LHCN-M2 (cell line): ENCODE results near the gene PTPRM. TPM values are rescaled to one million over a fixed set of nuclear protein-coding genes. Genes with fewer than 3 reads are reported as not detected.
"Not testable (repeated sequence)": the region's sequence is repeated elsewhere in the genome, so short reads cannot be mapped to it uniquely, and the experiment has no call there.

Experiments
- DNase-seq: peaks from one replicate; pipeline ENCODE4 v3.0.0-alpha.2; 2012; ENCODE audit warnings: low read depth
- total RNA-seq: library from RNA; depleted of rRNA; stranded (reverse); fragments of >200 nt; gene quantifications from 2 replicates; pipeline ENCODE4 v1.2.3, GENCODE V29; 2014

PTPRM gene
- total RNA-seq, 1 experiment from 2014 or later = 28.1 TPM

DNA sequence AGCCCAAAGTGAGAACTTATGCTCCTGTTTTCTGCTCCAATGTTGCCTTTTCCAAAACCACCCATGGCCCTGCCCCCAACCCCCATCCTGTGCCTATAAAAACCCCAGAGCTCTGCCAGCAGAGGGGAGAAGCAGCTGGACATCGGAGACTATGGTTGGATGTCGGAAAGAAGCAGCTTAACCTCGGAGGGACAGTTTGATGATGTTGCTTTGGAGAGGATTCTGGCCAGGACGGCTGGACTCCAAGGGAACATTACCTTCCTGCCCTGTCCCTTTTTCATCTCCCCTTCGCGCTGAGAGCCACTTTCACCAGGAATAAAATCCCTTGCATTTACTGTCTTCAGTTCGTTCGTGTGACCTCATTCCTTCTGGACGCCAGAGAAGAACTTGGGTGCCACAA lies 158.4 kb downstream of the PTPRM start:
- no peak for DNase-seq

DNA sequence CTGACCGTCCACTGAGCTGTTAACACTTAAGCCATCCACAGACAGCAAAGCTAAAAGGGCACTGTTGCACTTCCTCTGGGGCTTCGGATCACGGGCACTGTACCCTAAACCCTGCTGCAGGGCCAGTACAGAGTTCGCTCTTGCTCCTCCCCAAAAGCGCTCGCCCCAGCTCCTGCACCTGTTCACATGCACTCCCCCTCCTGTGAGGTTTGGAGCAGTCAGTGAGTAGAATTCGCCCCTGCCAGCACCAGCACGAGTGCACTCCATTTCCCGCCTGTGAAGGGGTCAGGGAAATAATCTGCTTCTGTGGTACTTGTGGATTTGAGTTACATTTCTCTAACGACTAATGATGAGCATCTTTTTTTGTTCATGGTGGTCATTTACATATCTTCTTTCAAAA lies 158.8 kb downstream of the PTPRM start:
- no peak for DNase-seq

- no peak for DNase-seq
Observed at GRCh38 chr18:7726522-7726921, 159.4 kb downstream of the PTPRM start.

GRCh38 chr18:7727361-7728076 lies 160.4 kb downstream of the PTPRM start:
- no peak for DNase-seq

DNA sequence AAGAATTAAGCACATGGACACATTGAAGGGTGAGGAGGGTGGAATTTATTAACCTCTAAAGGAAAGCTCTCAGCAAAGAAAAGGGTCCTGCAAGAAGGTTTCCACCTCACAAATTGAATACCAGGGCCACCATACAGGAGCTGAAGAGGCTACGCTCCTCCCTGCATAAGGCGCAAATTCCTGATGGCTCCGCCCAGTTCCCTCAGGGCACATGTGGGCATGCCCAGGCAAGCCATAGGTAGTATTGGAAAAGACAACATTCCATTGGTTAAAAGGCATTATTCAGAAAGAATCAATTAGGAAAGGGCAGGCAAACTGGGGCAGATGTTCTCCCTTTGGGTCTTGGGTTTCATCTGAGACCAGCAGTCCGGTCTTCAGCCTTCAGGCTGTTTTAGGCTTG lies 161.2 kb downstream of the PTPRM start:
- DNase-seq = no peak

DNA sequence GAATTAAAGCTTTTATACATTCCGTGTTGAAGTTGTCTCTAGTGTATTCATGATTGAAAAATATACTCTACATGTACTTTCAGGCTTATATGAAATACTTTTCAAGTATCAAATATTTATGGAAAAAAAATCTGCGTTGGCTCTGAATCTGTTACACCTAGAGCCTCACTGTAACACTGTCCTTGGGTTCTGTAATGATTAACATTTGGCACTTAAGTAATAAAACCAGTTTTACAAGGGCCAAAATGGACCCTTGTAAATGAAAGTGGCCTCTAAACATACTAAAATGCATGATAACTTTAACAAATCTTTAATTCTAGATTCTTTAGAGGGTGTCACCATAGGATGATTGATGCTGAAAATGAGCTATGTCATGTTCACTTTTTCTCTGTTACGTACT lies 162.8 kb downstream of the PTPRM start:
- DNase-seq = no peak

DNA sequence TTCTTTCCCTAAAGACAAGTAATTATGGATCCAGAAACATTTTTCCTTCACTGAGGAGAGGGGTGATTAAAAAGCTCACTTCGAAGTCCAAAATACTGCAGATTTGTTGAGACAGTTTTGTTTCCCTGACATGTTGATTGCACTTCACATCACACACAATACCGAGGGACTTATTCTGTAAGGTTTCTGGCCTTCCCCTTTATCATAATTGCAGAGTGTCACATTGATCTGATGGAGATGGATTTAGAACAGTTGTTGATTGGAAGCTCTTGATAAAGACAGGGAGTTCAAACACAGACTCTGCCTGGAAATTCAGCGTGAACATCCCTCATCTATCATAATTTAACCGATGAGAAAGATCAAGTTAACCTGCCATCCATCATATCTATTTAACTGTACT lies 163.6 kb downstream of the PTPRM start:
- DNase-seq = no peak

DNA sequence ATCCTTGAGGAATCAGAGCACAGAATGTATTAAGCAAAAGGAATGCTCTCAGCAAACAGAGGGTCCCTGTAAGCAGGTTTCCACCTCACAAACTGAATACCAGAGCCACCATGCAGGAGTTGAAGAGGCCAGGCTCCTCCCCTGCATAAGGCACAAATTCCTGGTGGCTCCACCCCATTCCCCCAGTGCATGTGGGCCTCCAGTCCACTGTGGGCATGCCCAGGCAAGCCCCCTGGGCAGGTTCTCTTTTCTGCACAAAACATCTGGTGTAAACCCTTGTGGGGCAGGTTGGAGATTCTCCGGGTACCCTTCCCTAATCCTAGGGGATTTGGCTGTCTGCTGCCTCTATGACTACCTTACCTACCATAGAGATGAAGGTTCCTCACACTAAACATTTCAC lies 166.5 kb downstream of the PTPRM start:
- no peak for DNase-seq

DNA sequence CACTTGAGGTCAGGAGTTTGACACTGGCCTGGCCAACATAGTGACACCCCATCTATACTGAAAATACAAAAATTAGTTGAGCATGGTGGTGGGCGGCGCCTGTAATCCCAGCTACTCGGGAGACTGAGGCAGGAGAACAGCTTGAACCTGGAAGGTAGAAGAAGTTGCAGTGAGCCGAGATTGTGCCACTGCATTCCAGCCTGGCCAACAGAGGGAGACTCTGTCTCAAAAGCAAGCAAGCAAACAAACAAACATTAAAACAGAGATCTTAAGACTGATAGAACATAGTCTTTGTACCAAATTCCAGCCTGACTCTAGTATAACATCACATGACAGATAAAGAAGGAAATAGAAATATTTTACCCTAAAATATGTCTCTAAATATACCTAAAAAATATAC lies 168.1 kb downstream of the PTPRM start:
- no peak for DNase-seq

DNA sequence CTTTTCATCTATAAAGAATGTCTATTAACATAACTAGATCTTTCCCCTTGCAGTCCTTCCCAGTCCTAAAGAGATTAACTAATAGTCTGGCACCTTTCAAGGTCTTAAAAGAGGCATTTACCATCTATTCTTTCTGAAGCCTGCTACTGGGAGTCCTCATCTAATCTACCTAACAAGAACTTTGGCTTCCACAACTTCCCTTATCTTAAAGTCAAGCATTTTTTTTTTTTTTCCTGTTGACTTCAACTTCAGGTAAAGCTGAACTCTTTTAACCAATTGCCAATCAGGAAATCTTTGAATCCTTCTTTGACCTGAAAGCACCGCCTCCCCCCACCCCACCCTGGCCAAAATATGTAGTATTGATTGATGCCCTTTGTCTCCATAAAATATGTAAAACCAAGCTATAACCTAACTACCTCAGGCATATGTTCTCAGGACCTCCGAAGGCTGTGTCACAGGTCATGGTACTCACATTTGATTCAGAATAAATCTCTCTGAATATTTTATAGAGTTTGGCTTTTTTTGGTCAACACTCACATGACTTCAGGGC lies 168.6 kb downstream of the PTPRM start:
- DNase-seq = no peak

GRCh38 chr18:7736526-7736925 lies 169.4 kb downstream of the PTPRM start:
- DNase-seq = not testable (repeated sequence)

GRCh38 chr18:7737550-7737949 lies 170.4 kb downstream of the PTPRM start:
- no peak for DNase-seq

- no peak for DNase-seq
Observed at GRCh38 chr18:7740821-7741220, 173.7 kb downstream of the PTPRM start.

GRCh38 chr18:7741640-7742039 lies 174.5 kb downstream of the PTPRM start:
- no peak for DNase-seq

GRCh38 chr18:7742224-7742623 lies 175.1 kb downstream of the PTPRM start:
- no peak for DNase-seq

GRCh38 chr18:7743256-7743655 lies 176.1 kb downstream of the PTPRM start:
- DNase-seq = no peak

DNA sequence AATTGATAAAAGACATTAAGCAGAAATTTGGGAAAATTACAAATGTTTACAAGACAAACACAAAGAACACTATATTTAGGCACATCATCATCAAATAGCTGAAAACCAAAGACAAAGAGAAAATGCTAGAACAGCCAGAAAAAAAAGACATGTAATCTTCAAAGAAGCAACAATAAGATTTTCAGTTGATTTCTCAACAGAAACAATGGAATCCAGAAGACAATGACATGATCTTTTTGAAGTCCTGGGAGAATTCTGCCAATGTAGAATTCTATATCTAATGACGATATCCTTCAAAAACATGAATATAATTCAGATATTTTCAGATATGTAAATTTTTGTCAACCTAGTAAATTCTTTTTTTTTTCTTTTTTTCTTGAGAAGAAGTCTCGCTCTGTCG lies 179.0 kb downstream of the PTPRM start:
- DNase-seq = no peak

GRCh38 chr18:7748251-7749007 lies 181.3 kb downstream of the PTPRM start:
- no peak for DNase-seq

GRCh38 chr18:7749008-7749405 lies 181.9 kb downstream of the PTPRM start:
- DNase-seq = no peak

GRCh38 chr18:7749510-7749981 lies 182.4 kb downstream of the PTPRM start:
- no peak for DNase-seq

DNA sequence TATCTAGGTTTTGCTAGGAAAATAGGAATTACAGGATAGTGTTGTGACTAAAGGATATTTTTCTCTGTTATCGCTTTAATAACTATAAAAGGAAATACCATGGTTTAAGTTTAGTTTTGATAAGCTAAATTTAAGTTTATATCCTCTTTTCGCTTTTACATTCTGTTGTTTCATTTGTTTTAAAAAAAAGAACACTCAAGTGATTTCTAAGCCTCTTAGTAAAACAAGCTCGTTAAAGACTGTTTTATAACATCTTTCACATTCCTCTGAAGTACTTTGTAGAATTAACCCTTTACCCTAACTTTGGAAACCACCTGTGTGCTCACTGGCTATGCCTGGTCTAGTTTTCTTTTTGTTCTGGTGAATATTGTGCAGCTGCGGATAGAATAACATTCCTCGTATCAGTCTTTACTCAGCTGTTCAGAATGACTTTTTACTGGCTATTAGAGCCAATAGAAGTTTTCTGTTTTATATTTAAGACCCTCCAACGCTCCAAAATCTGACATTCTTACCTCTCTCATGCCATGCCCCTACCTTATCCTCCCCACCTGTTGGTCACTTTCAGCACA lies 183.1 kb downstream of the PTPRM start:
- DNase-seq = no peak

DNA sequence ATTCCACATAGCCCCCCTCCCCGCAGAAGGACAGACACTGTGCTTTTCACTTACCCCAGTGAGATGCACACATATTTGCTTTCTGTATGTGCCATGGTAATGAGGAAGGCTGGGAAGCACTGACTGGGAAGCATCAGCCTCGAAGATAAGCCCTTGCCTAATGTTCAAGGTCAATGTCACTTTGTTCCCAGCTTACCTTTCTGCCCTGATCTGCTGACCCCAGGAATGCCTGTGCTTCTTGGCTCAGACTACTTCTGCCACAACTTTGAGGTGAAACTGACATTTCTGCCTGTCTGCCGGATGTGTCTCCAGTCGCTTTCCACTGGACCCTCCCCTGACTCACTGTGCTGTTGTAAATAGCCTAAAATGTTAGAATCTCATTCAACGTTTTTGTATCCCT lies 183.8 kb downstream of the PTPRM start:
- DNase-seq = no peak

- DNase-seq = no peak
Observed at GRCh38 chr18:7754258-7754657, 187.1 kb downstream of the PTPRM start.
